ENCODE measurements around the gene KRT9. TPM values are rescaled to one million over a fixed set of nuclear protein-coding genes. Genes with fewer than 3 reads are reported as not detected.

KRT9 gene
- total and polyA plus RNA-seq, 2 donors (not counting 3 experiments of a cell fraction or from before 2014, with no cell fraction given): not detected

GRCh38 chr17:41529491-41529915 lies 42.4 kb downstream of the KRT9 start:
- no peaks in the 10 kb centered on the region for H3K9me3 ChIP-seq (replicated peaks; ENCODE audit: control insufficient read depth, insufficient read depth, low read length)
- dilution Hi-C loops (cut with MboI; ENCODE audit: extremely low pct_ligation_motif_present, low sequenced_read_pairs): no loop called here
- no peak overlapping the region for H3K4me2 ChIP-seq (ENCODE audit: insufficient read depth, low read length)
- H3K27ac ChIP-seq (ENCODE audit: insufficient read depth, low read depth, low read length): peak overlapping the region; percentile 80
- intact Hi-C loops (cut with micrococcal nuclease): no loop called here
- no peaks in the 10 kb centered on the region for H3K27me3 ChIP-seq (ENCODE audit: control insufficient read depth in 2 of 2, insufficient read depth in 2 of 2, low read length in 2 of 2)
- CTCF ChIA-PET: interaction anchor here (1.2 to 8.5 kb wide), 10 partner anchors 8 to 133 kb away, joined by 3 to 126 read pairs (median 8); no protein-coding TSS in a partner anchor
- TF ChIP-seq FOS (IDR thresholded peaks at IDR 0.05; ENCODE audit: borderline replicate concordance, insufficient read depth, low read length): no peak
- no peak for TF ChIP-seq CTCF (IDR thresholded peaks at IDR 0.05; ENCODE audit: extremely low read depth in 1 of 2, insufficient read depth in 1 of 2, low read depth in 1 of 2, low read length in 2 of 2)
- no peak for TF ChIP-seq GATA2 (IDR thresholded peaks at IDR 0.05; ENCODE audit: insufficient read depth, insufficient read length, low read depth, low read length)
- TF ChIP-seq EZH2 (IDR thresholded peaks at IDR 0.05; ENCODE audit: borderline replicate concordance, low read depth, low read length, severe bottlenecking): no peak
- no peak overlapping the region for H3K4me3 ChIP-seq (replicated peaks in 1 of 3; ENCODE audit: insufficient read depth in 1 of 3, low read depth in 1 of 3, low read length in 3 of 3)
- H4K20me1 ChIP-seq (replicated peaks; ENCODE audit: control insufficient read depth, extremely low read depth, insufficient read depth, low read length): no peaks in the 10 kb centered on the region
- no TSS peak for BruUV-seq (replicated peaks)
- FAIRE-seq (no peak), DNase-seq (ENCODE audit: low read depth, low spot score) (no peak)
- POLR2A ChIA-PET: interaction anchor here (0.7 to 1.2 kb wide), 2 partner anchors 8 to 159 kb away, joined by 3 to 4 read pairs; no protein-coding TSS in a partner anchor
- H3K36me3 ChIP-seq (ENCODE audit: control insufficient read depth in 2 of 2, extremely low read depth in 1 of 2, insufficient read depth in 2 of 2, low read length in 2 of 2): no peaks in the 10 kb centered on the region
- H3K79me2 ChIP-seq (ENCODE audit: control insufficient read depth, insufficient read depth, low read length): no peaks in the 10 kb centered on the region
- H3K9me1 ChIP-seq (replicated peaks; ENCODE audit: control insufficient read depth, extremely low read depth, insufficient read depth, low read length): no peaks in the 10 kb centered on the region
- no peak overlapping the region for H2AFZ ChIP-seq (ENCODE audit: low read depth, low read length)
- H3K9ac ChIP-seq (replicated peaks; ENCODE audit: extremely low read depth, insufficient read depth, low read length): no peak overlapping the region
- H3K4me1 ChIP-seq (ENCODE audit: control insufficient read depth, extremely low read depth, insufficient read depth, low read length): peaks cover 29% of the 10 kb centered on the region

GRCh38 chr17:41528959-41529353 lies 42.9 kb downstream of the KRT9 start:
- CTCF ChIA-PET: interaction anchor here (1.1 to 8.5 kb wide), 7 partner anchors 8 to 134 kb away, joined by 3 to 126 read pairs (median 5); no protein-coding TSS in a partner anchor
- no peaks in the 10 kb centered on the region for H3K36me3 ChIP-seq (ENCODE audit: control insufficient read depth in 2 of 2, extremely low read depth in 1 of 2, insufficient read depth in 2 of 2, low read length in 2 of 2)
- no peak overlapping the region for H3K27ac ChIP-seq (ENCODE audit: insufficient read depth, low read depth, low read length)
- H3K9me1 ChIP-seq (replicated peaks; ENCODE audit: control insufficient read depth, extremely low read depth, insufficient read depth, low read length): no peaks in the 10 kb centered on the region
- H3K4me2 ChIP-seq (ENCODE audit: insufficient read depth, low read length): no peak overlapping the region
- peaks cover 29% of the 10 kb centered on the region for H3K4me1 ChIP-seq (ENCODE audit: control insufficient read depth, extremely low read depth, insufficient read depth, low read length)
- no peak overlapping the region for H2AFZ ChIP-seq (ENCODE audit: low read depth, low read length)
- no peaks in the 10 kb centered on the region for H3K79me2 ChIP-seq (ENCODE audit: control insufficient read depth, insufficient read depth, low read length)
- H3K27me3 ChIP-seq (ENCODE audit: control insufficient read depth in 2 of 2, insufficient read depth in 2 of 2, low read length in 2 of 2): no peaks in the 10 kb centered on the region
- H4K20me1 ChIP-seq (replicated peaks; ENCODE audit: control insufficient read depth, extremely low read depth, insufficient read depth, low read length): no peaks in the 10 kb centered on the region
- FAIRE-seq (no peak), DNase-seq (ENCODE audit: low read depth, low spot score) (no peak)
- dilution Hi-C loops (cut with MboI; ENCODE audit: extremely low pct_ligation_motif_present, low sequenced_read_pairs): no loop called here
- no peak for TF ChIP-seq POLR2AphosphoS5 (IDR thresholded peaks at IDR 0.05; ENCODE audit: insufficient read depth, low read depth, low read length)
- H3K9ac ChIP-seq (replicated peaks; ENCODE audit: extremely low read depth, insufficient read depth, low read length): no peak overlapping the region
- POLR2A ChIA-PET: no interaction called here
- no peak overlapping the region for H3K4me3 ChIP-seq (replicated peaks in 1 of 3; ENCODE audit: insufficient read depth in 1 of 3, low read depth in 1 of 3, low read length in 3 of 3)
- intact Hi-C loops (cut with micrococcal nuclease): no loop called here
- no peaks in the 10 kb centered on the region for H3K9me3 ChIP-seq (replicated peaks; ENCODE audit: control insufficient read depth, insufficient read depth, low read length)
- BruUV-seq (replicated peaks): no TSS peak

Measured in endothelial cell of umbilical vein (primary cell).